ENCODE results near the gene CD34.

GRCh38 chr1:207956986-207957385, 46.1 kb upstream of the CD34 start:
- TF ChIP-seq CTCF (IDR thresholded peaks at IDR 0.05) (no peak), POLR2A (IDR thresholded peaks at IDR 0.05) (no peak), POLR2AphosphoS5 (IDR thresholded peaks at IDR 0.05) (no peak)
